Adrenal gland (tissue), 5 donors: ENCODE data around the gene ABI3BP.

Experiments used
- CTCF ChIP-seq, 6 experiments: fragments of 450-650 bp in 4 of 6; fragments of 200-600 bp in 2 of 6; sonication (generic) in 1 of 6; IDR thresholded peaks; 1 replicate in 5 of 6; 2 replicates in 1 of 6; pipeline versions ENCODE4 v1.5.1 to v1.8.0; 2016 to 2021; ENCODE audit warnings: antibody characterized with exemption in 6 of 6, mild to moderate bottlenecking in 2 of 6, moderate library complexity in 1 of 6
- POLR2A ChIP-seq, 2 donors: fragments of 450-650 bp; IDR thresholded peaks; one replicate each; pipeline ENCODE4 v1.6.1; 2017; ENCODE audit warnings: antibody characterized with exemption in 2 of 2, mild to moderate bottlenecking in 2 of 2, moderate library complexity in 1 of 2
- donor health status: DM: no; HTN: no; CAD: no.

GRCh38 chr3:100811779-100812507 is 181.3 kb downstream of the ABI3BP start:
- TF ChIP-seq CTCF (IDR thresholded peaks at IDR 0.05) (no peak), POLR2A (IDR thresholded peaks at IDR 0.05) (no peak)
